Cerebellar nuclear complex (tissue), 1 donor: ENCODE data around the gene KRTAP9-7.

Experiments used
- DNase-seq, 2 experiments: peaks; one replicate each; lab custom pipeline; 2025; lab: John Stamatoyannopoulos, UW

KRTAP9-7 gene

GRCh38 chr17:41322094-41322902, 46.8 kb downstream of the KRTAP9-7 start:
- DNase-seq: no peak

GRCh38 chr17:41322903-41323895, 47.7 kb downstream of the KRTAP9-7 start:
- DNase-seq: no peak

GRCh38 chr17:41324180-41325075, 48.9 kb downstream of the KRTAP9-7 start:
- no peak for DNase-seq

GRCh38 chr17:41325126-41325525, 49.6 kb downstream of the KRTAP9-7 start:
- no peak for DNase-seq

- no peak for DNase-seq
Observed at GRCh38 chr17:41325611-41326010, 50.1 kb downstream of the KRTAP9-7 start.
